Neural progenitor cell (in vitro differentiated cells): ENCODE measurements around the gene SIRPA. TPM values are rescaled to one million over a fixed set of nuclear protein-coding genes. Genes with fewer than 3 reads are reported as not detected.

Experiments
- DNase-seq: peaks from one replicate; pipeline ENCODE4 v3.0.0-alpha.2; 2016; ENCODE audit warnings: low spot score
- H2AFZ ChIP-seq: fragments of 200-600 bp; sonication (generic); replicated peaks from 2 replicates; pipeline ENCODE4 v1.6.1; 2016; ENCODE audit warnings: antibody characterized with exemption
- H3F3A ChIP-seq: fragments of 200-600 bp; sonication (generic); 2 replicates; pipeline ENCODE4 v1.6.1; 2016; ENCODE audit warnings: antibody characterized with exemption, low read depth
- H3K27ac ChIP-seq: fragments of 200-600 bp; sonication (generic); 2 replicates; pipeline ENCODE4 v1.5.1; 2016; ENCODE audit warnings: mild to moderate bottlenecking
- H3K27me3 ChIP-seq: fragments of 200-600 bp; sonication (generic); 2 replicates; pipeline ENCODE4 v1.6.1; 2016; ENCODE audit warnings: mild to moderate bottlenecking, moderate library complexity
- H3K36me3 ChIP-seq: fragments of 200-600 bp; sonication (generic); 2 replicates; pipeline ENCODE4 v1.5.1; 2016
- H3K4me1 ChIP-seq: fragments of 200-600 bp; sonication (generic); 2 replicates; pipeline ENCODE4 v1.6.1; 2016; ENCODE audit warnings: mixed run types
- H3K4me2 ChIP-seq: fragments of 200-600 bp; sonication (generic); 2 replicates; pipeline ENCODE4 v1.6.1; 2016
- H3K4me3 ChIP-seq: fragments of 200-600 bp; sonication (generic); 2 replicates; pipeline ENCODE4 v1.5.1; 2016
- H3K79me2 ChIP-seq: fragments of 200-600 bp; sonication (generic); 2 replicates; pipeline ENCODE4 v1.6.1; 2016; ENCODE audit warnings: low read depth
- H3K9ac ChIP-seq: fragments of 200-600 bp; sonication (generic); 2 replicates; pipeline ENCODE4 v1.6.1; 2016
- H3K9me3 ChIP-seq: fragments of 200-600 bp; sonication (generic); 2 replicates; pipeline ENCODE4 v1.5.1; 2016; ENCODE audit warnings: low read depth
- H4K20me1 ChIP-seq: fragments of 200-600 bp; sonication (generic); 2 replicates; pipeline ENCODE4 v1.6.1; 2016; ENCODE audit warnings: low read depth
- H3K27ac Mint-ChIP-seq: 3 replicates; pipeline ENCODE4 v1.8.0; 2021; ENCODE audit warnings: mixed read lengths
- H3K27me3 Mint-ChIP-seq: 2 replicates; pipeline ENCODE4 v1.8.0; 2022; ENCODE audit warnings: low read depth, mild to moderate bottlenecking, inconsistent platforms, moderate library complexity, mixed read lengths; ENCODE audit not compliant: insufficient read depth
- H3K36me3 Mint-ChIP-seq: 3 replicates; pipeline ENCODE4 v1.8.0; 2021; ENCODE audit warnings: mixed read lengths
- H3K4me1 Mint-ChIP-seq: 3 replicates; pipeline ENCODE4 v1.8.0; 2021; ENCODE audit warnings: mixed read lengths
- H3K4me3 Mint-ChIP-seq: 3 replicates; pipeline ENCODE4 v1.8.0; 2021; ENCODE audit warnings: mild to moderate bottlenecking, moderate library complexity, mixed read lengths
- H3K9me3 Mint-ChIP-seq: 3 replicates; pipeline ENCODE4 v1.8.0; 2020; ENCODE audit warnings: mixed read lengths
- CTCF ChIP-seq: fragments of 200-600 bp; sonication (generic); IDR thresholded peaks from 2 replicates; pipeline ENCODE4 v1.5.1; 2017; ENCODE audit warnings: antibody characterized with exemption, mild to moderate bottlenecking
- EZH2 ChIP-seq: fragments of 200-600 bp; sonication (generic); IDR thresholded peaks from 2 replicates; pipeline ENCODE4 v1.6.1; 2017; ENCODE audit warnings: antibody characterized with exemption, mild to moderate bottlenecking, moderate library complexity
- EZH2phosphoT487 ChIP-seq: fragments of 200-600 bp; sonication (generic); IDR thresholded peaks from 2 replicates; pipeline ENCODE4 v1.6.1; 2017; ENCODE audit warnings: antibody characterized with exemption
- total RNA-seq: library from RNA; depleted of rRNA; stranded (reverse); fragments of >200 nt; gene quantifications from 2 replicates; pipeline ENCODE4 v1.2.3, GENCODE V29; 2015; ENCODE audit warnings: low replicate concordance

The SIRPA gene
- total RNA-seq, 1 donor from 2014 or later, result 5.1 TPM

GRCh38 chr20:1945134-1945618 is 50.0 kb downstream of the SIRPA start:
- Histone ChIP-seq H3K4me2 (no peak overlapping the region), H3K4me3 (no peak overlapping the region), H3K9me3 (no peaks in the 10 kb centered on the region), H2AFZ (no peak overlapping the region), H3F3A (peaks cover 41% of the 10 kb centered on the region), H4K20me1 (no peaks in the 10 kb centered on the region), H3K27ac (no peak overlapping the region), H3K27me3 (peaks cover 47% of the 10 kb centered on the region), H3K79me2 (no peaks in the 10 kb centered on the region), H3K36me3 (no peaks in the 10 kb centered on the region), H3K9ac (no peak overlapping the region), H3K4me1 (peaks cover 36% of the 10 kb centered on the region)
- TF ChIP-seq EZH2 (no peak), CTCF (no peak), EZH2phosphoT487 (no peak)
- DNase-seq, result no peak
- Mint-ChIP-seq H3K4me1 (peaks cover 37% of the 10 kb centered on the region), H3K4me3 (no peak overlapping the region), H3K9me3 (no peaks in the 10 kb centered on the region), H3K27me3 (peaks cover 8% of the 10 kb centered on the region), H3K36me3 (no peaks in the 10 kb centered on the region), H3K27ac (no peak overlapping the region)

- Mint-ChIP-seq H3K27ac (no peak overlapping the region), H3K27me3 (peaks cover 8% of the 10 kb centered on the region), H3K36me3 (no peaks in the 10 kb centered on the region), H3K4me3 (no peak overlapping the region), H3K4me1 (peaks cover 42% of the 10 kb centered on the region), H3K9me3 (no peaks in the 10 kb centered on the region)
- peaks cover 44% of the 10 kb centered on the region for H3F3A ChIP-seq
- peaks cover 47% of the 10 kb centered on the region for H3K27me3 ChIP-seq
- no peak overlapping the region for H3K4me3 ChIP-seq
- TF ChIP-seq CTCF (no peak), EZH2 (no peak), EZH2phosphoT487 (no peak)
- no peaks in the 10 kb centered on the region for H4K20me1 ChIP-seq
- H3K9me3 ChIP-seq, result no peaks in the 10 kb centered on the region
- H3K79me2 ChIP-seq, result no peaks in the 10 kb centered on the region
- H3K9ac ChIP-seq, result no peak overlapping the region
- H2AFZ ChIP-seq, result no peak overlapping the region
- H3K4me1 ChIP-seq, result peaks cover 41% of the 10 kb centered on the region
- H3K4me2 ChIP-seq, result no peak overlapping the region
- no peaks in the 10 kb centered on the region for H3K36me3 ChIP-seq
- H3K27ac ChIP-seq, result no peak overlapping the region
- no peak for DNase-seq
Measured at GRCh38 chr20:1945660-1946059, 50.5 kb downstream of the SIRPA start.

- Histone ChIP-seq H4K20me1 (no peaks in the 10 kb centered on the region), H3K27ac (no peak overlapping the region), H3K36me3 (no peaks in the 10 kb centered on the region), H3K79me2 (no peaks in the 10 kb centered on the region), H3K9ac (no peak overlapping the region), H3K27me3 (peaks cover 47% of the 10 kb centered on the region), H3K4me1 (peaks cover 48% of the 10 kb centered on the region), H3K4me2 (peak overlapping the region; percentile 83), H2AFZ (peak overlapping the region; percentile 80), H3K4me3 (peak overlapping the region; percentile 48), H3F3A (peaks cover 50% of the 10 kb centered on the region), H3K9me3 (no peaks in the 10 kb centered on the region)
- Mint-ChIP-seq H3K36me3 (no peaks in the 10 kb centered on the region), H3K9me3 (no peaks in the 10 kb centered on the region), H3K4me1 (peaks cover 49% of the 10 kb centered on the region), H3K27me3 (peaks cover 8% of the 10 kb centered on the region), H3K27ac (no peak overlapping the region), H3K4me3 (peak overlapping the region; percentile 81)
- DNase-seq, result no peak
- TF ChIP-seq EZH2 (no peak), CTCF (no peak), EZH2phosphoT487 (no peak)
Measured at GRCh38 chr20:1946442-1946761, 51.2 kb downstream of the SIRPA start.
